ENCODE measurements around the gene CD53.

Gene CD53

GRCh38 chr1:110936567-110936966 is 63.6 kb downstream of the CD53 start:
- Histone ChIP-seq H2AFZ (ENCODE audit: low read depth, low read length) (no peak overlapping the region), H2BK12ac (ENCODE audit: low read length in 2 of 2) (no peak overlapping the region), H2BK5ac (ENCODE audit: low read depth, low read length, poor library complexity, severe bottlenecking) (no peak overlapping the region), H2BK120ac (ENCODE audit: low read depth, low read length) (no peak overlapping the region), H3K18ac (ENCODE audit: low read depth in 1 of 2, low read length in 2 of 2) (no peak overlapping the region), H3K36me3 (ENCODE audit: control insufficient read depth in 1 of 2, insufficient read depth in 2 of 2, low read depth in 1 of 2, low read length in 2 of 2) (no peaks in the 10 kb centered on the region), H3K14ac (ENCODE audit: low read length in 2 of 2) (no peak overlapping the region), H4K8ac (ENCODE audit: low read length) (no peak overlapping the region), H3K4me2 (ENCODE audit: low read length, poor library complexity, severe bottlenecking) (no peak overlapping the region), H2BK15ac (ENCODE audit: low read depth, poor library complexity, severe bottlenecking) (no peak overlapping the region), H3K23ac (ENCODE audit: low read length in 2 of 2) (no peak overlapping the region), H3K9ac (ENCODE audit: low read length) (no peak overlapping the region), H3K79me1 (replicated peaks; ENCODE audit: low read length, poor library complexity, severe bottlenecking) (no peaks in the 10 kb centered on the region), H4K91ac (ENCODE audit: low read length) (no peak overlapping the region), H3K27me3 (ENCODE audit: control insufficient read depth in 1 of 2, insufficient read depth in 1 of 2, low read length in 2 of 2) (no peaks in the 10 kb centered on the region), H3K9me3 (ENCODE audit: control insufficient read depth, low read length) (peaks cover 22% of the 10 kb centered on the region), H2AK5ac (ENCODE audit: low read length, severe bottlenecking) (no peak overlapping the region), H3K4ac (ENCODE audit: low read depth in 1 of 2, low read length in 2 of 2) (no peak overlapping the region), H3K4me1 (ENCODE audit: control insufficient read depth, insufficient read depth, low read depth, low read length) (no peaks in the 10 kb centered on the region), H3K4me3 (ENCODE audit: insufficient read depth in 1 of 2, low read depth in 1 of 2, low read length in 2 of 2) (no peak overlapping the region), H3K27ac (ENCODE audit: low read length, poor library complexity, severe bottlenecking) (no peak overlapping the region)
- no CpG with 5 or more reads among the region's 1 CpG for WGBS
- no peak for DNase-seq

DNA sequence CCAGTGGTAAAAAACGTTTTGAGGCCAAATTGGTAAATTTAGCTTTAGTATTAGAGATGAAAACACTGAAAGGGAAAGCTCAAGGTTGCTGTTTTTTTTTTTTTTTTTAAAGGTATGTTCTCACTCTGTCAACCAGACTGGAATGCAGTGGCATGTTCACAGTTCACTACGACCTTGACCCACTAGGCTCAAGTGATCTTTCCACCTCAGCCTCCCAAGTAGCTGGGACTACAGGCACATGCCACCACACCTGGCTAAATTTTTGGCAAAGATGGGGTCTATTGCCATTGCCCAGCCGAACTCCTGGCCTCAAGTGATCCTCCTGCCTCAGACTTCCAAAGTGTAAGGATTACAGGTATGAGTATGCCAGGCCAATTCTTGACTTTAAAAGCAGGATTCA is 71.9 kb downstream of the CD53 start:
- no peak overlapping the region for H3K4ac ChIP-seq (ENCODE audit: low read depth in 1 of 2, low read length in 2 of 2)
- no peak for DNase-seq
- H2BK5ac ChIP-seq (ENCODE audit: low read depth, low read length, poor library complexity, severe bottlenecking): no peak overlapping the region
- no peak overlapping the region for H2BK12ac ChIP-seq (ENCODE audit: low read length in 2 of 2)
- H3K14ac ChIP-seq (ENCODE audit: low read length in 2 of 2): no peak overlapping the region
- peaks cover 18% of the 10 kb centered on the region for H3K9me3 ChIP-seq (ENCODE audit: control insufficient read depth, low read length)
- H3K23ac ChIP-seq (ENCODE audit: low read length in 2 of 2): no peak overlapping the region
- no peak overlapping the region for H3K4me3 ChIP-seq (ENCODE audit: insufficient read depth in 1 of 2, low read depth in 1 of 2, low read length in 2 of 2)
- no peak overlapping the region for H2BK120ac ChIP-seq (ENCODE audit: low read depth, low read length)
- H3K4me1 ChIP-seq (ENCODE audit: control insufficient read depth, insufficient read depth, low read depth, low read length): no peaks in the 10 kb centered on the region
- H3K36me3 ChIP-seq (ENCODE audit: control insufficient read depth in 1 of 2, insufficient read depth in 2 of 2, low read depth in 1 of 2, low read length in 2 of 2): peaks cover 6 to 29% of the 10 kb centered on the region in 2 experiments
- 65% methylated on average over 3 of the region's 3 CpGs for WGBS
- H3K27ac ChIP-seq (ENCODE audit: low read length, poor library complexity, severe bottlenecking): no peak overlapping the region
- H2AK5ac ChIP-seq (ENCODE audit: low read length, severe bottlenecking): no peak overlapping the region
- peaks cover 1% of the 10 kb centered on the region for H3K79me1 ChIP-seq (replicated peaks; ENCODE audit: low read length, poor library complexity, severe bottlenecking)
- H2BK15ac ChIP-seq (ENCODE audit: low read depth, poor library complexity, severe bottlenecking): no peak overlapping the region
- H3K4me2 ChIP-seq (ENCODE audit: low read length, poor library complexity, severe bottlenecking): no peak overlapping the region
- H4K91ac ChIP-seq (ENCODE audit: low read length): no peak overlapping the region
- H3K27me3 ChIP-seq (ENCODE audit: control insufficient read depth in 1 of 2, insufficient read depth in 1 of 2, low read length in 2 of 2): no peaks in the 10 kb centered on the region
- H2AFZ ChIP-seq (ENCODE audit: low read depth, low read length): no peak overlapping the region
- no peak overlapping the region for H3K18ac ChIP-seq (ENCODE audit: low read depth in 1 of 2, low read length in 2 of 2)
- no peak overlapping the region for H4K8ac ChIP-seq (ENCODE audit: low read length)
- no peak overlapping the region for H3K9ac ChIP-seq (ENCODE audit: low read length)

DNA sequence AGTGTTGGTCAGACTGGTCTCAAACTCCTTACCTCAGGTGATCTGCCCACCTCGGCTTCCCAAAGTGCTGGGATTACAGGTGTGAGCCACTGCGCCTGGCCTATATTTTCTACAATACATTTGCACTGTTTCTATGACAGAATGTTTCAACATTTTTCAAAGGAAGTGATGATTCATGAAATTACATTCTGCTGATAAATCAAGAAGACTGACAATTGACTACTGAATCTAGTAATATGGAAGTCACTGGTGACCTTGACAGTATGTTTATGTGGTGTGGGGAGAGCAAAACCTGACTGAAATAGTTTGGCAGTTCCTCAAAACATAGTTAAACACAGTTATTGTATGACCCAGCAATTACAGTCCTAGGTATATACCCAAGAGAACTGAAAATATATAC is 72.7 kb downstream of the CD53 start:
- Histone ChIP-seq H2BK120ac (ENCODE audit: low read depth, low read length) (no peak overlapping the region), H4K91ac (ENCODE audit: low read length) (no peak overlapping the region), H3K4me2 (ENCODE audit: low read length, poor library complexity, severe bottlenecking) (no peak overlapping the region), H4K8ac (ENCODE audit: low read length) (no peak overlapping the region), H3K4ac (ENCODE audit: low read depth in 1 of 2, low read length in 2 of 2) (no peak overlapping the region), H2AFZ (ENCODE audit: low read depth, low read length) (no peak overlapping the region), H3K27ac (ENCODE audit: low read length, poor library complexity, severe bottlenecking) (no peak overlapping the region), H2AK5ac (ENCODE audit: low read length, severe bottlenecking) (no peak overlapping the region), H2BK15ac (ENCODE audit: low read depth, poor library complexity, severe bottlenecking) (no peak overlapping the region), H3K27me3 (ENCODE audit: control insufficient read depth in 1 of 2, insufficient read depth in 1 of 2, low read length in 2 of 2) (no peaks in the 10 kb centered on the region), H3K4me3 (ENCODE audit: insufficient read depth in 1 of 2, low read depth in 1 of 2, low read length in 2 of 2) (no peak overlapping the region), H3K9ac (ENCODE audit: low read length) (no peak overlapping the region), H2BK5ac (ENCODE audit: low read depth, low read length, poor library complexity, severe bottlenecking) (no peak overlapping the region), H3K4me1 (ENCODE audit: control insufficient read depth, insufficient read depth, low read depth, low read length) (no peaks in the 10 kb centered on the region), H3K9me3 (ENCODE audit: control insufficient read depth, low read length) (peaks cover 18% of the 10 kb centered on the region), H3K79me1 (replicated peaks; ENCODE audit: low read length, poor library complexity, severe bottlenecking) (peaks cover 1% of the 10 kb centered on the region), H2BK12ac (ENCODE audit: low read length in 2 of 2) (no peak overlapping the region), H3K36me3 (ENCODE audit: control insufficient read depth in 1 of 2, insufficient read depth in 2 of 2, low read depth in 1 of 2, low read length in 2 of 2) (peaks cover 6 to 37% of the 10 kb centered on the region in 2 experiments), H3K14ac (ENCODE audit: low read length in 2 of 2) (no peak overlapping the region), H3K18ac (ENCODE audit: low read depth in 1 of 2, low read length in 2 of 2) (no peak overlapping the region), H3K23ac (ENCODE audit: low read length in 2 of 2) (no peak overlapping the region)
- no peak for DNase-seq
- WGBS: 86% methylated on average over 2 of the region's 2 CpGs

- Histone ChIP-seq H2BK120ac (ENCODE audit: low read depth, low read length) (no peak overlapping the region), H3K27ac (ENCODE audit: low read length, poor library complexity, severe bottlenecking) (no peak overlapping the region), H4K8ac (ENCODE audit: low read length) (no peak overlapping the region), H3K23ac (ENCODE audit: low read length in 2 of 2) (no peak overlapping the region), H3K79me1 (replicated peaks; ENCODE audit: low read length, poor library complexity, severe bottlenecking) (peaks cover 1% of the 10 kb centered on the region), H2BK12ac (ENCODE audit: low read length in 2 of 2) (no peak overlapping the region), H3K4ac (ENCODE audit: low read depth in 1 of 2, low read length in 2 of 2) (no peak overlapping the region), H2AK5ac (ENCODE audit: low read length, severe bottlenecking) (no peak overlapping the region), H3K27me3 (ENCODE audit: control insufficient read depth in 1 of 2, insufficient read depth in 1 of 2, low read length in 2 of 2) (no peaks in the 10 kb centered on the region), H3K4me1 (ENCODE audit: control insufficient read depth, insufficient read depth, low read depth, low read length) (no peaks in the 10 kb centered on the region), H2AFZ (ENCODE audit: low read depth, low read length) (no peak overlapping the region), H3K9ac (ENCODE audit: low read length) (no peak overlapping the region), H3K14ac (ENCODE audit: low read length in 2 of 2) (no peak overlapping the region), H3K9me3 (ENCODE audit: control insufficient read depth, low read length) (peaks cover 18% of the 10 kb centered on the region), H3K36me3 (ENCODE audit: control insufficient read depth in 1 of 2, insufficient read depth in 2 of 2, low read depth in 1 of 2, low read length in 2 of 2) (peaks cover 9 to 57% of the 10 kb centered on the region in 2 experiments), H4K91ac (ENCODE audit: low read length) (no peak overlapping the region), H2BK5ac (ENCODE audit: low read depth, low read length, poor library complexity, severe bottlenecking) (no peak overlapping the region), H2BK15ac (ENCODE audit: low read depth, poor library complexity, severe bottlenecking) (no peak overlapping the region), H3K4me3 (ENCODE audit: insufficient read depth in 1 of 2, low read depth in 1 of 2, low read length in 2 of 2) (no peak overlapping the region), H3K18ac (ENCODE audit: low read depth in 1 of 2, low read length in 2 of 2) (no peak overlapping the region), H3K4me2 (ENCODE audit: low read length, poor library complexity, severe bottlenecking) (no peak overlapping the region)
- DNase-seq: peak; percentile 4
- WGBS: 86% methylated on average over 7 of the region's 10 CpGs
Observed at GRCh38 chr1:110948038-110948810, 75.3 kb downstream of the CD53 start.
